GM12878 (cell line): ENCODE results near the gene SPRY1. TPM values are rescaled to one million over a fixed set of nuclear protein-coding genes. Genes with fewer than 3 reads are reported as not detected.

Experiments used
- ATF3 ChIP-seq: IDR thresholded peaks from 2 replicates; pipeline ENCODE4 v1.6.1; 2011; ENCODE audit warnings: low read depth, mild to moderate bottlenecking, low read length, moderate library complexity, borderline replicate concordance; ENCODE audit errors: extremely low read depth
- E2F8 ChIP-seq: fragments of 450-650 bp; IDR thresholded peaks from 2 replicates; pipeline ENCODE4 v1.6.1; 2018; ENCODE audit warnings: mild to moderate bottlenecking, low read depth, moderate library complexity; ENCODE audit not compliant: partially characterized antibody
- NR2F1 ChIP-seq: fragments of 450-650 bp; conservative IDR thresholded peaks from 2 replicates; pipeline ENCODE4 v1.6.1; 2017; ENCODE audit warnings: mild to moderate bottlenecking
- PKNOX1 ChIP-seq: fragments of 450-650 bp; IDR thresholded peaks from 2 replicates; pipeline ENCODE4 v1.6.1; 2016; ENCODE audit warnings: mild to moderate bottlenecking
- SMAD1 ChIP-seq: fragments of 450-650 bp; IDR thresholded peaks from 2 replicates; pipeline ENCODE4 v1.6.1; 2018; ENCODE audit warnings: mild to moderate bottlenecking, low read depth; ENCODE audit not compliant: partially characterized antibody
- SREBF1 ChIP-seq: IDR thresholded peaks from 2 replicates; pipeline ENCODE4 v1.6.1; 2012; ENCODE audit warnings: mild to moderate bottlenecking, low read length
- TCF3 ChIP-seq: IDR thresholded peaks from 2 replicates; pipeline ENCODE4 v1.6.1; 2012; ENCODE audit warnings: low read depth, mild to moderate bottlenecking, low read length, borderline replicate concordance; ENCODE audit not compliant: insufficient read depth
- ZNF687 ChIP-seq: fragments of 450-650 bp; IDR thresholded peaks from 2 replicates; pipeline ENCODE4 v1.6.1; 2017; ENCODE audit warnings: mild to moderate bottlenecking, moderate library complexity
- polyA plus RNA-seq, 11 experiments: library from polyadenylated mRNA; depleted of rRNA in 4 of 11; unstranded in 6 of 11; stranded (reverse) in 5 of 11; fragments of >200 nt; fragmentation: Nextera tagmentation in 4 of 11; fragmentation: Illumina TruSeq in 1 of 11; extraction: Ambion mirVana in 4 of 11; extraction: Trizol in 1 of 11; gene quantifications; 1 replicate in 1 of 11; 2 replicates in 10 of 11; pipeline versions ENCODE4 v1.2.1 to v1.2.3, GENCODE V29; 2011 to 2016; ENCODE audit warnings: inconsistent platforms in 2 of 11, missing spikeins in 2 of 11, low read depth in 1 of 11
- total RNA-seq, 4 experiments: library from RNA; depleted of rRNA in 3 of 4; stranded (reverse); fragments of >200 nt in 3 of 4; fragmentation: Illumina TruSeq in 1 of 4; extraction: Trizol in 1 of 4; gene quantifications; 2 replicates each; pipeline versions ENCODE4 v1.2.1 to v1.2.3, GENCODE V29; 2013 to 2021

Gene SPRY1
- total and polyA plus RNA-seq, 10 of the 15 experiments (the other 5 are each of a cell fraction or from before 2014, with no cell fraction given) = 0.05 to 5.7 (median 0.23) TPM; not detected in 2

- TF ChIP-seq E2F8 = no peak
- no peak for TF ChIP-seq ZNF687
- TF ChIP-seq PKNOX1 = peak; percentile 31; the same call in 1 of the 2 replicates
- no peak for TF ChIP-seq SREBF1
- TF ChIP-seq ATF3 = no peak
- no peak for TF ChIP-seq SMAD1
- peak; percentile 87 for TF ChIP-seq NR2F1
- TF ChIP-seq TCF3 = peak; percentile 91
Measured at GRCh38 chr4:123444290-123444731, 47.7 kb downstream of the SPRY1 start (continued).
